Measurements from ENCODE around the gene CBX5. TPM values are rescaled to one million over a fixed set of nuclear protein-coding genes. Genes with fewer than 3 reads are reported as not detected.
A peak's percentile ranks its signal among the peaks of the same experiment; 100 is the strongest.

The CBX5 gene
- polyA plus RNA-seq, 1 donor from 2014 or later: 57.1 TPM

GRCh38 chr12:54201001-54201794 lies 78.7 kb downstream of the CBX5 start:
- Histone ChIP-seq H3K27me3 (ENCODE audit: insufficient read depth, low read depth, low read length) (peaks cover 67% of the 10 kb centered on the region), H3K36me3 (ENCODE audit: insufficient read depth, low read length) (no peaks in the 10 kb centered on the region), H3K4me2 (ENCODE audit: low read length) (no peak overlapping the region), H3K4me3 (ENCODE audit: low read length) (no peak overlapping the region), H4K20me1 (ENCODE audit: insufficient read depth) (no peaks in the 10 kb centered on the region), H3K27ac (ENCODE audit: low read length) (no peak overlapping the region), H3F3A (ENCODE audit: insufficient read depth, low read length, poor library complexity, severe bottlenecking) (no peaks in the 10 kb centered on the region), H3K9me3 (ENCODE audit: low read length) (no peaks in the 10 kb centered on the region), H3K79me2 (replicated peaks; ENCODE audit: insufficient read depth, low read length) (no peaks in the 10 kb centered on the region), H3K9ac (ENCODE audit: low read length) (no peak overlapping the region), H2AFZ (ENCODE audit: low read depth, low read length) (no peak overlapping the region), H3K9me2 (ENCODE audit: insufficient read depth, low read length) (no peaks in the 10 kb centered on the region)
- TF ChIP-seq EZH2 (IDR thresholded peaks at IDR 0.05; ENCODE audit: borderline replicate concordance, insufficient read depth, low read length, poor library complexity, severe bottlenecking): no peak
- TF ChIP-seq MXI1 (conservative IDR thresholded peaks at IDR 0.05; ENCODE audit: poor library complexity, severe bottlenecking): no peak
- TF ChIP-seq CTCF (IDR thresholded peaks at IDR 0.05; ENCODE audit: poor library complexity, severe bottlenecking): peak; percentile 84
- no peak for TF ChIP-seq TAF1 (IDR thresholded peaks at IDR 0.05; ENCODE audit: low read depth)
- peak; percentile 67 for TF ChIP-seq RAD21 (conservative IDR thresholded peaks at IDR 0.05)
- TF ChIP-seq REST (IDR thresholded peaks at IDR 0.05; ENCODE audit: borderline replicate concordance): no peak
- no peak for TF ChIP-seq POLR2AphosphoS5 (IDR thresholded peaks at IDR 0.05)
- peak; percentile 81 for TF ChIP-seq SMC3 (conservative IDR thresholded peaks at IDR 0.05; ENCODE audit: poor library complexity)
- no peak for TF ChIP-seq EP300 (conservative IDR thresholded peaks at IDR 0.05; ENCODE audit: poor library complexity, severe bottlenecking)

GRCh38 chr12:54200412-54200811 lies 79.5 kb downstream of the CBX5 start:
- Histone ChIP-seq H3K9ac (ENCODE audit: low read length) (no peak overlapping the region), H3K79me2 (replicated peaks; ENCODE audit: insufficient read depth, low read length) (no peaks in the 10 kb centered on the region), H3K27me3 (ENCODE audit: insufficient read depth, low read depth, low read length) (peaks cover 59% of the 10 kb centered on the region), H3K4me3 (ENCODE audit: low read length) (no peak overlapping the region), H3K9me3 (ENCODE audit: low read length) (no peaks in the 10 kb centered on the region), H3K36me3 (ENCODE audit: insufficient read depth, low read length) (no peaks in the 10 kb centered on the region), H3K4me2 (ENCODE audit: low read length) (no peak overlapping the region), H3K9me2 (ENCODE audit: insufficient read depth, low read length) (no peaks in the 10 kb centered on the region), H2AFZ (ENCODE audit: low read depth, low read length) (no peak overlapping the region), H3F3A (ENCODE audit: insufficient read depth, low read length, poor library complexity, severe bottlenecking) (no peaks in the 10 kb centered on the region), H4K20me1 (ENCODE audit: insufficient read depth) (no peaks in the 10 kb centered on the region), H3K27ac (ENCODE audit: low read length) (no peak overlapping the region)
- no peak for TF ChIP-seq SMC3 (conservative IDR thresholded peaks at IDR 0.05; ENCODE audit: poor library complexity)
- TF ChIP-seq EZH2 (IDR thresholded peaks at IDR 0.05; ENCODE audit: borderline replicate concordance, insufficient read depth, low read length, poor library complexity, severe bottlenecking): no peak
- no peak for TF ChIP-seq MXI1 (conservative IDR thresholded peaks at IDR 0.05; ENCODE audit: poor library complexity, severe bottlenecking)
- TF ChIP-seq RAD21 (conservative IDR thresholded peaks at IDR 0.05): no peak
- TF ChIP-seq TAF1 (IDR thresholded peaks at IDR 0.05; ENCODE audit: low read depth): no peak
- TF ChIP-seq EP300 (conservative IDR thresholded peaks at IDR 0.05; ENCODE audit: poor library complexity, severe bottlenecking): no peak

Data from neural cell (in vitro differentiated cells).